ENCODE data around the gene PROCA1. TPM values are rescaled to one million over a fixed set of nuclear protein-coding genes. Genes with fewer than 3 reads are reported as not detected.

The PROCA1 gene
- total and polyA plus RNA-seq, 8 donors, result 1.9 to 8.3 (median 6.5) TPM

DNA sequence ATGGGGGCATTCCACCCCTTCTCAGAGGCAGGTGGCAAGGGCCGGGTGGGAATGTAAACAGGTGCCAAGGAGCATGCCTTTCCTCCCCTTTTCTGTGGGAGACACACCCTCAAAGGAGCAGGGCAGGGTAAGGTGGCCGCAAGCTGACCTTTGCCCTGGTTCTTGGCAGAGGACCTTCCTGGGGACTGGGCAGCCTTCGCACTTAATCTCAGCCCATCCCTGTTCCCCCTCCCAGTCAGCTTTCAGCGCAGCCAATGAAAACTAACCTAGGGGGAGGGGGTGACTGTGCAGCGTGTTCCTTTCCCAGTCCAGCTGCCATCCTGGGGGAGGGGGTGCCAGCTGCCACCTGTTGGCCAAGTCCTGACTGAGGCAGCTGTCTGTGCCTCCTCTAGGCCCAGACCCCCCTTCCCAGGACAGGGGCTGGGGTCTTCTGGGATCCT is 34.9 kb upstream of the PROCA1 start:
- Histone ChIP-seq H3K36me3 (peaks cover 0 to 36% of the 10 kb centered on the region in 2 donors), H3K4me3 (peak overlapping the region; percentile 69 to 73), H3K27ac (peak overlapping the region; percentile 89 to 94), H3K4me1 (peaks cover 40 to 78% of the 10 kb centered on the region in 2 donors), H3K9me3 (no peaks in the 10 kb centered on the region), H3K27me3 (peaks cover 0 to 22% of the 10 kb centered on the region in 2 donors)
- intact Hi-C loops (cut with DNase I), result no loop called here
- DNase-seq (peak in 2 of 4 donors; percentile 80 to 81), ATAC-seq (peak; percentile 39)
- TF ChIP-seq CTCF (IDR thresholded peaks at IDR 0.05), result no peak

- DNase-seq (peak in 3 of 4 donors; percentile 60 to 84 (median 84)), ATAC-seq (peak; percentile 5)
- Histone ChIP-seq H3K27ac (peak overlapping the region; percentile 89 to 94), H3K9me3 (no peaks in the 10 kb centered on the region), H3K4me3 (peak overlapping the region; percentile 69 to 73), H3K36me3 (peaks cover 0 to 29% of the 10 kb centered on the region in 2 donors), H3K4me1 (peaks cover 40 to 84% of the 10 kb centered on the region in 2 donors), H3K27me3 (peaks cover 0 to 22% of the 10 kb centered on the region in 2 donors)
- no peak for TF ChIP-seq CTCF (IDR thresholded peaks at IDR 0.05)
- intact Hi-C loops (cut with DNase I), result no loop called here
Measured at GRCh38 chr17:28745786-28746411, 34.2 kb upstream of the PROCA1 start.

DNA sequence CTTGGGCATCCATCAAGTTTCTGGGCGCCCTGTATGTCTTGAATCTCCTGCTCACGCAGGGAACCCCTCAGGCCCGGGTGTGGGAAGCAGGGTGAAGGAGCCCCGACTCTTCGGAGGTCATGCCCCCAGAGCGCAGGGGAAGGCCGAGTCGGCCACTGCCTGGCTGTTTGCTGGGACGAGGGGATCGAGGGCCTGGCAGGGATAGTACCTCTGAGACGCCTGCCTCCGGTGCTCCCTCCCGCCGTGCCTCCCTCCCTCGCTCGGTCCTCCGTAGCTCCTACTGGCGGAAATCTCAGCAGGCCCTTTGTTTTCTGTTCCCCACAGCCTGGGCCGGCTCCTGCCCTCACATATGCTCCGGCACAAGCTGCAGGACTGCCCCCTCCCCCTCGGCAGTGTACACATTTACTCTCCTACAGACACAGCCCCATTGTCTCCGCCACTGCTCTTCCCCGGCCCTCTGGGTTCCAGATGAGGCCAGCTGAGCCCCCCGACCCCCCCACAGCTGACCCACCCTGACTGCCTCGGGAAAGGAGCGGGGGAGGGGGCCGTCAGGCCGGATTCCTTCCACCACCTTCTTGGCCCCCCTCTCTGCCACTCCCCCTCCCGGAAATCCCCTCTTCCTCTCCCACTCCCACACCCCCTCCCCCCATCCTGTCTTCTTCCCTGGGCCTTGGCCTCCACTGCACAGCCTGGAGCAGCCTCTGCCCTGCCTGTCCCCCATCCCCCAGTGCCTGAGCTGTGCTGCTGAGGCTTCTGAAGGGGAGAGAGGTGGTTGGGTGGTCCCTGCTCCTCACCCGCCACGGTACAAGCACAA is 33.5 kb upstream of the PROCA1 start:
- peak; percentile 54 to 79 (median 69) for DNase-seq
- Histone ChIP-seq H3K27ac (peak overlapping the region; percentile 89 to 94), H3K4me3 (peak overlapping the region; percentile 69 to 73), H3K36me3 (peaks cover 0 to 25% of the 10 kb centered on the region in 2 donors), H3K27me3 (peaks cover 0 to 22% of the 10 kb centered on the region in 2 donors), H3K4me1 (peaks cover 40 to 79% of the 10 kb centered on the region in 2 donors), H3K9me3 (no peaks in the 10 kb centered on the region)
- no peak for TF ChIP-seq CTCF (IDR thresholded peaks at IDR 0.05)
- no peak for ATAC-seq
- intact Hi-C loops (cut with DNase I), result no loop called here

- ATAC-seq, result no peak
- intact Hi-C loops (cut with DNase I), result no loop called here
Measured at GRCh38 chr17:28744104-28744971, 32.6 kb upstream of the PROCA1 start.

More at GRCh38 chr17:28744104-28744971, 32.6 kb upstream of the PROCA1 start:
- Histone ChIP-seq H3K36me3 (peaks cover 0 to 21% of the 10 kb centered on the region in 2 donors), H3K9me3 (no peaks in the 10 kb centered on the region), H3K4me3 (peak overlapping the region; percentile 69 to 73), H3K4me1 (peaks cover 35 to 71% of the 10 kb centered on the region in 2 donors), H3K27ac (peak overlapping the region; percentile 89 to 94), H3K27me3 (peaks cover 0 to 22% of the 10 kb centered on the region in 2 donors)
- DNase-seq, result peak in 3 of 4 donors; percentile 65 to 86 (median 77)
- no peak for TF ChIP-seq CTCF (IDR thresholded peaks at IDR 0.05)
